H1 (cell line): ENCODE results near the gene PRRX2. TPM values are rescaled to one million over a fixed set of nuclear protein-coding genes. Genes with fewer than 3 reads are reported as not detected.

Experiments used
- CTCF ChIA-PET: fragments of 300-600 bp; sonication (Branson Sonifier 250); formaldehyde crosslinking; loops from one replicate; lab custom pipeline; 2021; ENCODE audit not compliant: partially characterized antibody; lab: Charles Lee
- POLR2A ChIA-PET: fragments of 300-600 bp; sonication (Branson Sonifier 250); formaldehyde crosslinking; loops from one replicate; lab custom pipeline; 2021; ENCODE audit warnings: inconsistent platforms; ENCODE audit not compliant: partially characterized antibody; lab: Charles Lee
- DNase-seq, 2 experiments: peaks; one replicate each; pipeline versions ENCODE4 v3.0.0 to v3.0.0-alpha.2; 2010 to 2022; ENCODE audit warnings: low spot score in 2 of 2, low read depth in 1 of 2, mixed read lengths in 1 of 2
- FAIRE-seq: peaks from 2 replicates; lab custom pipeline; 2011; peaks lifted over from hg19 to GRCh38; lab: Jason Lieb, UNC
- H2AFZ ChIP-seq: 2 replicates; pipeline ENCODE4 v1.8.1; 2012; ENCODE audit warnings: low read length, inconsistent platforms
- H2AK5ac ChIP-seq: 2 replicates; pipeline ENCODE4 v1.6.1; 2013; ENCODE audit warnings: low read depth, low read length
- H2BK120ac ChIP-seq: replicated peaks from 2 replicates; pipeline ENCODE3; 2013; ENCODE audit warnings: low read depth, low read length, inconsistent platforms
- H2BK12ac ChIP-seq: 2 replicates; pipeline ENCODE4 v1.6.1; 2013; ENCODE audit warnings: low read depth, low read length
- H2BK15ac ChIP-seq: 2 replicates; pipeline ENCODE4 v1.6.1; 2013; ENCODE audit warnings: low read length
- H2BK20ac ChIP-seq: 2 replicates; pipeline ENCODE4 v1.6.1; 2013; ENCODE audit warnings: low read length
- H2BK5ac ChIP-seq: 2 replicates; pipeline ENCODE4 v1.6.1; 2013; ENCODE audit warnings: low read depth, low read length
- H3K14ac ChIP-seq: 2 replicates; pipeline ENCODE4 v1.6.1; 2013; ENCODE audit warnings: inconsistent platforms; ENCODE audit not compliant: insufficient read length
- H3K18ac ChIP-seq: 2 replicates; pipeline ENCODE4 v1.6.1; 2013; ENCODE audit warnings: low read length; ENCODE audit errors: extremely low read depth
- H3K23ac ChIP-seq: 2 replicates; pipeline ENCODE4 v1.6.1; 2013; ENCODE audit warnings: inconsistent platforms; ENCODE audit not compliant: insufficient read length
- H3K23me2 ChIP-seq: 2 replicates; pipeline ENCODE4 v1.6.1; 2013; ENCODE audit warnings: low read depth, low read length
- H3K27ac ChIP-seq: 2 replicates; pipeline ENCODE4 v1.6.1; 2011; ENCODE audit warnings: low read depth, low read length, inconsistent platforms
- H3K27me3 ChIP-seq, 4 experiments: replicated peaks in 1 of 4; 1 replicate in 1 of 4; 2 replicates in 3 of 4; pipeline versions ENCODE4 v1.6.1 to v1.8.1; 2011 to 2013; ENCODE audit warnings: low read length in 3 of 4, mild to moderate bottlenecking in 3 of 4, inconsistent platforms in 2 of 4, mixed read lengths in 2 of 4, moderate library complexity in 1 of 4; ENCODE audit not compliant: control insufficient read depth in 3 of 4, insufficient read depth in 3 of 4; ENCODE audit errors: extremely low read depth in 1 of 4
- H3K36me3 ChIP-seq, 4 experiments: 2 replicates each; pipeline versions ENCODE4 v1.6.1 to v1.8.1; 2011 to 2013; ENCODE audit warnings: mild to moderate bottlenecking in 4 of 4, low read length in 3 of 4, moderate library complexity in 2 of 4, control low read depth in 1 of 4, inconsistent platforms in 1 of 4; ENCODE audit not compliant: insufficient read depth in 4 of 4, control insufficient read depth in 2 of 4
- H3K4ac ChIP-seq: replicated peaks from 2 replicates; pipeline ENCODE3; 2013; ENCODE audit warnings: low read length, low read depth, mixed read lengths, inconsistent platforms; ENCODE audit not compliant: insufficient read length
- H3K4me1 ChIP-seq, 4 experiments: replicated peaks in 1 of 4; 1 replicate in 1 of 4; 2 replicates in 3 of 4; pipeline versions ENCODE4 v1.6.1 to v1.8.1; 2011 to 2013; ENCODE audit warnings: low read length in 3 of 4, inconsistent platforms in 2 of 4, mixed read lengths in 1 of 4; ENCODE audit not compliant: insufficient read depth in 4 of 4, control insufficient read depth in 3 of 4
- H3K4me2 ChIP-seq, 2 experiments: 2 replicates each; pipeline versions ENCODE4 v1.6.1 to v1.8.1; 2011 to 2013; ENCODE audit warnings: low read depth in 2 of 2, low read length in 2 of 2, control low read depth in 1 of 2, inconsistent platforms in 1 of 2, mild to moderate bottlenecking in 1 of 2; ENCODE audit not compliant: insufficient read depth in 1 of 2
- H3K4me3 ChIP-seq, 4 experiments: fragments of 200-600, 300-600 bp in 1 of 4; sonication (generic), shearing (Covaris generic), sonication (Bioruptor Twin) in 1 of 4; 2 replicates each; pipeline versions ENCODE4 v1.5.1 to v1.8.1; 2011 to 2016; ENCODE audit warnings: low read length in 4 of 4, low read depth in 3 of 4, control low read depth in 2 of 4, inconsistent platforms in 2 of 4, mild to moderate bottlenecking in 2 of 4, mixed read lengths in 1 of 4, moderate library complexity in 1 of 4; ENCODE audit not compliant: insufficient read depth in 2 of 4; ENCODE audit errors: extremely low read depth in 1 of 4
- H3K56ac ChIP-seq: replicated peaks from 2 replicates; pipeline ENCODE3; 2013; ENCODE audit warnings: low read depth, mild to moderate bottlenecking, mixed read lengths, low read length, inconsistent platforms; ENCODE audit not compliant: insufficient read length
- H3K79me1 ChIP-seq: 2 replicates; pipeline ENCODE4 v1.6.1; 2013; ENCODE audit warnings: low read depth, low read length, control low read depth
- H3K79me2 ChIP-seq, 2 experiments: 2 replicates each; pipeline versions ENCODE4 v1.6.1 to v1.8.1; 2012 to 2013; ENCODE audit warnings: low read length in 2 of 2, mild to moderate bottlenecking in 2 of 2, inconsistent platforms in 1 of 2; ENCODE audit not compliant: insufficient read depth in 2 of 2, control insufficient read depth in 1 of 2
- H3K9ac ChIP-seq, 4 experiments: replicated peaks in 1 of 4; 1 replicate in 1 of 4; 2 replicates in 3 of 4; pipeline versions ENCODE4 v1.6.1 to v1.8.1; 2011 to 2013; ENCODE audit warnings: low read depth in 3 of 4, low read length in 3 of 4, control low read depth in 2 of 4, mild to moderate bottlenecking in 2 of 4, moderate library complexity in 2 of 4, inconsistent platforms in 1 of 4; ENCODE audit errors: extremely low read depth in 1 of 4
- H3K9me3 ChIP-seq, 2 experiments: 2 replicates each; pipeline versions ENCODE4 v1.6.1 to v1.8.1; 2012 to 2013; ENCODE audit warnings: mild to moderate bottlenecking in 2 of 2, moderate library complexity in 2 of 2, control low read depth in 1 of 2, inconsistent platforms in 1 of 2, low read depth in 1 of 2, low read length in 1 of 2, mixed read lengths in 1 of 2; ENCODE audit not compliant: insufficient read depth in 2 of 2
- H4K20me1 ChIP-seq, 2 experiments: replicated peaks in 1 of 2; 2 replicates each; pipeline versions ENCODE3 to v1.8.1; 2011 to 2013; ENCODE audit warnings: inconsistent platforms in 2 of 2, low read length in 2 of 2, mild to moderate bottlenecking in 1 of 2; ENCODE audit not compliant: insufficient read depth in 2 of 2, control insufficient read depth in 1 of 2
- H4K5ac ChIP-seq: 2 replicates; pipeline ENCODE4 v1.6.1; 2013; ENCODE audit warnings: low read length, low read depth, mixed read lengths, inconsistent platforms; ENCODE audit not compliant: insufficient read length
- H4K8ac ChIP-seq: 2 replicates; pipeline ENCODE4 v1.8.0; 2013; ENCODE audit warnings: mild to moderate bottlenecking, moderate library complexity, low read length, inconsistent platforms; ENCODE audit not compliant: insufficient read depth; ENCODE audit errors: extremely low read depth
- H4K91ac ChIP-seq: replicated peaks from 2 replicates; pipeline ENCODE3; 2013; ENCODE audit warnings: low read length, mixed read lengths, inconsistent platforms; ENCODE audit not compliant: insufficient read length
- BRCA1 ChIP-seq: IDR thresholded peaks from 2 replicates; pipeline ENCODE4 v1.6.1; 2012; ENCODE audit warnings: low read depth, low read length, improper control_type of control experiment
- CBX5 ChIP-seq: fragments of 300-800, 300-1000 bp; sonication (generic); IDR thresholded peaks from 2 replicates; pipeline ENCODE4 v1.7.1; 2016; ENCODE audit warnings: antibody characterized with exemption, low read length, low read depth
- CBX8 ChIP-seq: fragments of 300-800, 300-1000 bp; sonication (generic); IDR thresholded peaks from 2 replicates; pipeline ENCODE4 v1.7.1; 2016; ENCODE audit warnings: low read depth, low read length, borderline replicate concordance
- CTBP2 ChIP-seq: IDR thresholded peaks from 2 replicates; pipeline ENCODE4 v1.7.0; 2011; ENCODE audit warnings: borderline replicate concordance, mild to moderate bottlenecking, moderate library complexity, mixed read lengths, low read length; ENCODE audit not compliant: insufficient read depth, insufficient read length
- CTCF ChIP-seq, 3 experiments: IDR thresholded peaks; 1 replicate in 2 of 3; 2 replicates in 1 of 3; pipeline versions ENCODE4 v1.5.1 to v1.6.1; 2011; ENCODE audit warnings: low read length in 3 of 3, mild to moderate bottlenecking in 3 of 3, inconsistent platforms in 2 of 3, low read depth in 1 of 3, moderate library complexity in 1 of 3; ENCODE audit not compliant: insufficient read depth in 1 of 3; ENCODE audit errors: control extremely low read depth in 1 of 3
- SRF ChIP-seq: IDR thresholded peaks from 2 replicates; pipeline ENCODE4 v1.6.1; 2011; ENCODE audit warnings: mild to moderate bottlenecking, low read depth, low read length, moderate library complexity
- TAF7 ChIP-seq: optimal IDR thresholded peaks from 2 replicates; pipeline ENCODE3; 2011; ENCODE audit warnings: low read depth, mild to moderate bottlenecking, inconsistent platforms, low read length, moderate library complexity, borderline replicate concordance
- ZNF274 ChIP-seq: IDR thresholded peaks from 2 replicates; pipeline ENCODE4 v1.7.0; 2012; ENCODE audit warnings: low read length, borderline replicate concordance; ENCODE audit errors: extremely low read depth
- WGBS, 2 experiments: shearing (Covaris generic) in 1 of 2; methylation state at CpG; one replicate each; pipeline versions ENCODE4 v1.1.6 to v1.1.7; 2013 to 2015; ENCODE audit warnings: low lambda C conversion rate in 2 of 2, mixed read lengths in 2 of 2, inconsistent platforms in 1 of 2, low coverage in 1 of 2, missing lambda C conversion rate in 1 of 2; ENCODE audit not compliant: insufficient replicate concordance in 2 of 2, insufficient coverage in 1 of 2, insufficient read length in 1 of 2; ENCODE audit errors: extremely low coverage in 1 of 2, missing lambda C conversion rate in 1 of 2; 5-methylcytosine and 5-hydroxymethylcytosine counted together
- polyA plus RNA-seq, 7 experiments: library from polyadenylated mRNA; depleted of rRNA in 3 of 7; stranded (reverse) in 5 of 7; unstranded in 2 of 7; fragments of >200 nt in 5 of 7; fragments of 200-250 nt in 2 of 7; gene quantifications; 1 replicate in 5 of 7; 2 replicates in 1 of 7; 4 replicates in 1 of 7; pipeline versions ENCODE4 v1.2.1 to v1.2.3, GENCODE V29; 2011 to 2013; ENCODE audit warnings: missing spikeins in 2 of 7, mixed read lengths in 2 of 7
- total RNA-seq: library from RNA; stranded (reverse); fragmentation: NEBNext Ultra II Directional; extraction: Animal tissue kit (Norgen Biotek cat#: 25700); gene quantifications from 2 replicates; pipeline ENCODE4 v1.2.1, GENCODE V29; 2021

PRRX2 gene
- total and polyA plus RNA-seq, 2 of the 8 experiments (the other 6 are each of a cell fraction or from before 2014, with no cell fraction given) = 5.8 to 9.2 TPM

DNA sequence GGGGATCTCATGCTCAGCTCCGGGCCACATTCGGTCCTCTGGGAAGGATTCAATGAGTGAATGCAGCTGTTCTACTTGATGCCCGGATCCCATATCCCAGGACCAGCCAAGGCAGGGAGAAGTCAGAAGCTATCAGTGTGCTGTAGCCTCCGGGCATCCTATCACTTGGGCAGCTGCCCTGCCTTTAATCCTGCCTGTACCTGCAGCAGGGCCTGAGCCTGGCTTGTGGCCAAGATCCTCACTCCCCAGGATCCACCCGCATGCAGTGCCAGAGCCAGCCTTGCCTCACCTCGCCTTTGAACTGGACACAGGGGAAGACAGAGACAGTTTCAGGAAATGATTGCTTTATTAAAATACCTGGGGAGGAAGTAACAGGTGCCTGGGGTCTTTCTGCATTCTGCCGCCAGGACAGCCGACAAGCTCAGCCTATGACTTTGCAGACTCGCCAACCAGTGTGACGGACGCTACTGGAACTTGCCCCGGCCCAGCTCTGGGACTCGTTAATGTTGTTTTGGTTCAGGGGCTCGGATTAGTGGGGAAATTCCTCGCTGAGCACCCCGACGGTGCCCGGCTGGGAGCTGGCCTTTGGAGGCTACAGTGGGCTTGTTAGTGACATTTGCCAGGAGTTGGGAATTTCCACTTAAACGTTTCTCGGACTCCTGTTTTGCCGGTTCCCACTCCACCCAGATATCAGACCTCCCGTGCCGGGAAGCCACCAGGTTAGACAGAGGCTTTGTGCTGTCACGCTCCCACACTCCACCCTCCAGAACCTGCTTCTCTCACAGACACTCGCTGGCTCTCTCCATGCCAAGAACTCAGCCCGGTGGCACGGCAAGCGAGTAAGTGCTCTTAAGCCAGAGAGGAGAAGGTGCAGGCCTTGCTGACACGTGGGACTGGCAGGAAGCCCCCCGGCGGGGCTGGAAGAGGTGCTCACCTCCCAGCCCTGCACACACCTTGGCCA, 86.7 kb downstream of the PRRX2 start:
- Histone ChIP-seq H3K4ac (no peak overlapping the region), H3K18ac (no peak overlapping the region), H3K56ac (no peak overlapping the region), H4K91ac (peak overlapping the region; percentile 63), H3K27me3 (no peaks in the 10 kb centered on the region; a peak in 1 of 7 replicates), H3K27ac (no peak overlapping the region), H3K79me1 (no peaks in the 10 kb centered on the region), H3K23ac (no peak overlapping the region), H2AK5ac (no peak overlapping the region), H3K36me3 (no peaks in the 10 kb centered on the region), H2AFZ (peak overlapping the region; percentile 25; the same call in 1 of the 2 replicates), H3K4me2 (peak overlapping the region; percentile 7 to 59; a peak in 3 of 4 replicates), H4K5ac (no peak overlapping the region), H3K4me1 (peaks cover 0 to 12% (median 11%) of the 10 kb centered on the region in 4 experiments; a peak in 5 of 7 replicates), H3K9me3 (no peaks in the 10 kb centered on the region), H3K9ac (no peak overlapping the region; a peak in 1 of 7 replicates), H3K14ac (no peak overlapping the region), H2BK120ac (no peak overlapping the region), H3K79me2 (no peaks in the 10 kb centered on the region), H4K8ac (peak overlapping the region; percentile 88), H2BK20ac (0 out of 2 replicates have a peak overlapping the region, but pooled peaks have one; percentile 48), H4K20me1 (no peaks in the 10 kb centered on the region), H2BK12ac (no peak overlapping the region), H3K4me3 (peak overlapping the region in 1 of 4 experiments; percentile 15; a peak in 2 of 8 replicates), H2BK15ac (peak overlapping the region; percentile 95), H2BK5ac (no peak overlapping the region; the same call in 1 of the 2 replicates), H3K23me2 (no peaks in the 10 kb centered on the region)
- ChIA-PET CTCF (interaction anchor here (0.6 to 6.4 kb wide), 14 partner anchors 11 to 611 kb away, joined by 3 to 49 read pairs (median 3); partner anchors contain the start of gene TOR1B), POLR2A (no interaction called here)
- DNase-seq (no peak), FAIRE-seq (no peak)
- 84% methylated on average over 31 of the region's 31 CpGs; no CpG with 5 or more reads in 1 of the 2 experiments for WGBS, 2 experiments
- TF ChIP-seq CTBP2 (no peak), CBX8 (no peak), ZNF274 (no peak), SRF (no peak), BRCA1 (no peak), TAF7 (no peak), CTCF (IDR thresholded peaks at IDR 0.05; ENCODE audit: control extremely low read depth in 1 of 3, insufficient read depth in 1 of 3, low read depth in 1 of 3, low read length in 3 of 3) (no peak), CBX5 (no peak)
